ENCODE results near the gene LSS.

DNA sequence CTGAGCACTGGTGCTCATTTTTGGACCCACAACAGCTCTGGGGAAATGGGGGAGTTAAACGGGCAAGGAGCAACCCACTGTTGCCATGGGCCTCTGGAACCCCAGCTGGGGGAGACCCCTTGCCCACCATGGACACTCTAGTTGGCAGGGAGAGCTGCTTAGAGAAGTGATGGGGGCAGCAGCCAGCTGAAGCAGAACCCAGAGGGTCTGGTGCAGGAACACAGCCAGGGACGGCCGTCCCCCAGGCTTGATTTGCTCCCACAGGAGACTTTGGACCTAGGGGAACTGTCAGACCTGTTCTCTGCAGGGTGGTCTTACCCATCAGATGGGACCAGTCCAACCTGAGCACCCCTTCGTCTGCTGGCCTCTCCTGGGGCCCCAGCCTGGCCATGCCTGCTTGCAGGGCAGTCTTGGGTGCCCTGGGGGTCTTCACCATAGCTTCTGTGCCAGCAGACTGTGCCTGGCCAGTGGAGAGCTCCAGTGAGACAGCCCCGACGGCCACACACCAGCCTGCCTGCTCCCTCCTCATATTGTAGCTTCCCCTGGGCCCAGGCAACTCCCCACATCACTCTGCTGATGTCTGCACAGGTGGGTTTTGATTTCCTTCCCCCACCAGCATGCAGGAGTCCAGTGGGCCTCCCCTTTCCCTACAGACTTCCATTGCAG lies 55.6 kb downstream of the LSS start:
- TF ChIP-seq CTCF (conservative IDR thresholded peaks at IDR 0.05; ENCODE audit: low read depth, low read length) (no peak), EZH2 (IDR thresholded peaks at IDR 0.05; ENCODE audit: borderline replicate concordance, low read depth, low read length, poor library complexity, severe bottlenecking) (no peak)
